Measurements from ENCODE around the gene SKA3.
"Not testable (repeated sequence)": the region's sequence is repeated elsewhere in the genome, so short reads cannot be mapped to it uniquely, and the experiment has no call there.

The SKA3 gene

GRCh38 chr13:21164631-21165030 lies 11.7 kb downstream of the SKA3 start:
- no peak for DNase-seq

GRCh38 chr13:21152251-21152899 lies 24.0 kb downstream of the SKA3 start:
- no peak for DNase-seq

- no peak for DNase-seq
These were observed 26.3 kb downstream of the SKA3 start for GRCh38 chr13:21150013-21150412.

- DNase-seq, result no peak
These were observed 26.8 kb downstream of the SKA3 start for GRCh38 chr13:21149568-21149967.

GRCh38 chr13:21148557-21149258 lies 27.6 kb downstream of the SKA3 start:
- DNase-seq, result no peak

GRCh38 chr13:21147827-21148226 lies 28.5 kb downstream of the SKA3 start:
- no peak for DNase-seq

- no peak for DNase-seq
These were observed 33.6 kb downstream of the SKA3 start for GRCh38 chr13:21142766-21143165.

- no peak for DNase-seq
These were observed 37.0 kb downstream of the SKA3 start for GRCh38 chr13:21139374-21139773.

- no peak for DNase-seq
These were observed 37.8 kb downstream of the SKA3 start for GRCh38 chr13:21138561-21138960.

GRCh38 chr13:21137696-21138095 lies 38.7 kb downstream of the SKA3 start:
- DNase-seq, result no peak

GRCh38 chr13:21135833-21136232 lies 40.5 kb downstream of the SKA3 start:
- DNase-seq, result not testable (repeated sequence)

- DNase-seq, result no peak
These were observed 41.9 kb downstream of the SKA3 start for GRCh38 chr13:21134475-21134874.

GRCh38 chr13:21133077-21133476 lies 43.3 kb downstream of the SKA3 start:
- no peak for DNase-seq

GRCh38 chr13:21130116-21130515 lies 46.2 kb downstream of the SKA3 start:
- no peak for DNase-seq

- DNase-seq, result no peak
These were observed 51.5 kb downstream of the SKA3 start for GRCh38 chr13:21124852-21125251.

GRCh38 chr13:21123956-21124355 lies 52.4 kb downstream of the SKA3 start:
- no peak for DNase-seq

GRCh38 chr13:21121616-21122015 lies 54.7 kb downstream of the SKA3 start:
- no peak for DNase-seq

GRCh38 chr13:21120191-21120590 lies 56.2 kb downstream of the SKA3 start:
- DNase-seq, result no peak

- no peak for DNase-seq
These were observed 56.8 kb downstream of the SKA3 start for GRCh38 chr13:21119526-21119925.

- DNase-seq, result no peak
These were observed 58.2 kb downstream of the SKA3 start for GRCh38 chr13:21118180-21118579.

GRCh38 chr13:21117104-21117809 lies 59.1 kb downstream of the SKA3 start:
- DNase-seq, result no peak

- no peak for DNase-seq
These were observed 60.2 kb downstream of the SKA3 start for GRCh38 chr13:21116141-21116540.

- DNase-seq, result no peak
These were observed 61.1 kb downstream of the SKA3 start for GRCh38 chr13:21115231-21115630.

- DNase-seq, result no peak
These were observed 64.8 kb downstream of the SKA3 start for GRCh38 chr13:21111546-21111945.
